Esophagus squamous epithelium (tissue), 4 donors: ENCODE results near the gene HORMAD2.

Source experiments
- POLR2A ChIP-seq, 4 donors: fragments of 450-650 bp; IDR thresholded peaks; one replicate each; pipeline ENCODE4 v1.6.1; 2017; ENCODE audit warnings: antibody characterized with exemption in 4 of 4, mild to moderate bottlenecking in 4 of 4, moderate library complexity in 3 of 4
- TF ChIP-seq, protein P1 (sequence below), 6 experiments: fragments of 450-650 bp in 4 of 6; fragments of 200-600 bp in 2 of 6; sonication (generic) in 2 of 6; IDR thresholded peaks; one replicate each; pipeline ENCODE4 v1.5.1; 2016 to 2019; ENCODE audit warnings: antibody characterized with exemption in 6 of 6, mild to moderate bottlenecking in 4 of 6, moderate library complexity in 4 of 6

DNA sequence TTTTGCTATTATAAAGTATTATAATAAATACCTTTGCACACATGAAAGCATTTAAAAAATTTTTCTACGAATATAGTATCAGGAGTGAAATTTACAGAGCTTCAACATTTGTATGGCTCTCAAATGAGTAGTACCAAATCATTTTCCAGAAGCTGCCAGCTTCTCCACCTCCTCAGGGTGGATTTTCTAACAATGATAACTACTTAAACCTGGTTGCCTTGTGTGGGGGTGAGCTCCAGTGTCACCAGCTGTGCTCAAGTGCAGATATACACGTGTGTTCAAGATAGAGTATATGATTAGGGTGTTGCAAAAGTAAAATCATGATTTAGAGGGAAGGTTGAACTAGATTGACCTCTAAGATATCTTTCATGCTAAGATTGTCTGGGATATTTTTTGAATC, 48.2 kb downstream of the HORMAD2 start:
- TF ChIP-seq, protein P1, sequence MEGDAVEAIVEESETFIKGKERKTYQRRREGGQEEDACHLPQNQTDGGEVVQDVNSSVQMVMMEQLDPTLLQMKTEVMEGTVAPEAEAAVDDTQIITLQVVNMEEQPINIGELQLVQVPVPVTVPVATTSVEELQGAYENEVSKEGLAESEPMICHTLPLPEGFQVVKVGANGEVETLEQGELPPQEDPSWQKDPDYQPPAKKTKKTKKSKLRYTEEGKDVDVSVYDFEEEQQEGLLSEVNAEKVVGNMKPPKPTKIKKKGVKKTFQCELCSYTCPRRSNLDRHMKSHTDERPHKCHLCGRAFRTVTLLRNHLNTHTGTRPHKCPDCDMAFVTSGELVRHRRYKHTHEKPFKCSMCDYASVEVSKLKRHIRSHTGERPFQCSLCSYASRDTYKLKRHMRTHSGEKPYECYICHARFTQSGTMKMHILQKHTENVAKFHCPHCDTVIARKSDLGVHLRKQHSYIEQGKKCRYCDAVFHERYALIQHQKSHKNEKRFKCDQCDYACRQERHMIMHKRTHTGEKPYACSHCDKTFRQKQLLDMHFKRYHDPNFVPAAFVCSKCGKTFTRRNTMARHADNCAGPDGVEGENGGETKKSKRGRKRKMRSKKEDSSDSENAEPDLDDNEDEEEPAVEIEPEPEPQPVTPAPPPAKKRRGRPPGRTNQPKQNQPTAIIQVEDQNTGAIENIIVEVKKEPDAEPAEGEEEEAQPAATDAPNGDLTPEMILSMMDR (IDR thresholded peaks at IDR 0.05), result no peak
- no peak for TF ChIP-seq POLR2A (IDR thresholded peaks at IDR 0.05)
